ENCODE data around the gene HEY2. TPM values are rescaled to one million over a fixed set of nuclear protein-coding genes. Genes with fewer than 3 reads are reported as not detected.
A peak's percentile ranks its signal among the peaks of the same experiment; 100 is the strongest.

Gene HEY2
- total RNA-seq, 1 experiment from 2014 or later, result not detected

GRCh38 chr6:125759184-125759902, 9.9 kb downstream of the HEY2 start:
- intact Hi-C loops (cut with micrococcal nuclease), result no loop called here

GRCh38 chr6:125759959-125760457, 10.6 kb downstream of the HEY2 start:
- Histone ChIP-seq H4K20me1 (ENCODE audit: low read length) (no peaks in the 10 kb centered on the region), H3K27ac (ENCODE audit: low read length) (no peak overlapping the region), H3K4me3 (ENCODE audit: low read length) (no peak overlapping the region), H3F3A (ENCODE audit: low read length, unreplicated experiment) (no peaks in the 10 kb centered on the region), H3K27me3 (ENCODE audit: low read length) (peaks cover 76% of the 10 kb centered on the region), H3K79me2 (ENCODE audit: low read length) (no peaks in the 10 kb centered on the region), H2AFZ (ENCODE audit: low read length) (no peak overlapping the region), H3K4me1 (ENCODE audit: insufficient read depth, low read length) (no peaks in the 10 kb centered on the region), H3K9me3 (ENCODE audit: low read length) (no peaks in the 10 kb centered on the region), H3K9me2 (replicated peaks; ENCODE audit: low read length) (no peaks in the 10 kb centered on the region), H3K9ac (ENCODE audit: low read length) (no peak overlapping the region), H3K4me2 (ENCODE audit: low read length) (no peak overlapping the region), H3K36me3 (ENCODE audit: low read depth, low read length) (no peaks in the 10 kb centered on the region)
- no peak for DNase-seq
- no peak for ATAC-seq
- POLR2A ChIA-PET (ENCODE audit: unreplicated experiment), result no interaction called here
- intact Hi-C loops (cut with micrococcal nuclease), result no loop called here
- TF ChIP-seq CTCF (conservative IDR thresholded peaks at IDR 0.05; ENCODE audit: low read depth, low read length) (no peak), EZH2 (IDR thresholded peaks at IDR 0.05; ENCODE audit: low read length, unreplicated experiment) (no peak), EZH2phosphoT487 (IDR thresholded peaks at IDR 0.05; ENCODE audit: borderline replicate concordance, low read length) (no peak)
- no TSS peak for BruUV-seq (replicated peaks)
- CTCF ChIA-PET, result no interaction called here

More at GRCh38 chr6:125759184-125759902, 9.9 kb downstream of the HEY2 start:
- no TSS peak for BruUV-seq (replicated peaks)
- Histone ChIP-seq H3K36me3 (ENCODE audit: low read depth, low read length) (no peaks in the 10 kb centered on the region), H3K4me2 (ENCODE audit: low read length) (no peak overlapping the region), H3K9ac (ENCODE audit: low read length) (no peak overlapping the region), H3K27me3 (ENCODE audit: low read length) (peaks cover 75% of the 10 kb centered on the region), H3K4me1 (ENCODE audit: insufficient read depth, low read length) (no peaks in the 10 kb centered on the region), H3K79me2 (ENCODE audit: low read length) (no peaks in the 10 kb centered on the region), H2AFZ (ENCODE audit: low read length) (no peak overlapping the region), H3F3A (ENCODE audit: low read length, unreplicated experiment) (no peaks in the 10 kb centered on the region), H3K27ac (ENCODE audit: low read length) (no peak overlapping the region), H4K20me1 (ENCODE audit: low read length) (no peaks in the 10 kb centered on the region), H3K9me2 (replicated peaks; ENCODE audit: low read length) (no peaks in the 10 kb centered on the region), H3K4me3 (ENCODE audit: low read length) (no peak overlapping the region), H3K9me3 (ENCODE audit: low read length) (no peaks in the 10 kb centered on the region)
- TF ChIP-seq CTCF (conservative IDR thresholded peaks at IDR 0.05; ENCODE audit: low read depth, low read length), result 0 out of 2 replicates have a peak, but pooled peaks have one; percentile 15
- TF ChIP-seq EZH2 (IDR thresholded peaks at IDR 0.05; ENCODE audit: low read length, unreplicated experiment), result no peak
- POLR2A ChIA-PET (ENCODE audit: unreplicated experiment), result no interaction called here
- DNase-seq, result no peak
- CTCF ChIA-PET, result no interaction called here
- no peak for ATAC-seq

- Histone ChIP-seq H3K4me1 (ENCODE audit: insufficient read depth, low read length) (no peaks in the 10 kb centered on the region), H3K9ac (ENCODE audit: low read length) (no peak overlapping the region), H2AFZ (ENCODE audit: low read length) (no peak overlapping the region), H4K20me1 (ENCODE audit: low read length) (no peaks in the 10 kb centered on the region), H3K27me3 (ENCODE audit: low read length) (peaks cover 65% of the 10 kb centered on the region), H3K9me2 (replicated peaks; ENCODE audit: low read length) (no peaks in the 10 kb centered on the region), H3K9me3 (ENCODE audit: low read length) (no peaks in the 10 kb centered on the region), H3F3A (ENCODE audit: low read length, unreplicated experiment) (no peaks in the 10 kb centered on the region), H3K79me2 (ENCODE audit: low read length) (no peaks in the 10 kb centered on the region), H3K36me3 (ENCODE audit: low read depth, low read length) (no peaks in the 10 kb centered on the region), H3K4me3 (ENCODE audit: low read length) (no peak overlapping the region), H3K27ac (ENCODE audit: low read length) (no peak overlapping the region), H3K4me2 (ENCODE audit: low read length) (no peak overlapping the region)
- ChIA-PET CTCF (no interaction called here), POLR2A (ENCODE audit: unreplicated experiment) (interaction anchor here (0.6 kb wide), 1 partner anchor 362 kb away, joined by 4 read pairs; no protein-coding TSS in a partner anchor)
- ATAC-seq, result no peak
- TF ChIP-seq EZH2phosphoT487 (IDR thresholded peaks at IDR 0.05; ENCODE audit: borderline replicate concordance, low read length), result no peak
- TF ChIP-seq CTCF (conservative IDR thresholded peaks at IDR 0.05; ENCODE audit: low read depth, low read length), result no peak
- no peak for TF ChIP-seq EZH2 (IDR thresholded peaks at IDR 0.05; ENCODE audit: low read length, unreplicated experiment)
- no TSS peak for BruUV-seq (replicated peaks)
- DNase-seq, result no peak
- intact Hi-C loops (cut with micrococcal nuclease), result no loop called here
Measured at GRCh38 chr6:125764121-125764671, 14.8 kb downstream of the HEY2 start.

Measured in PC-3 (cell line).